Measurements from ENCODE around the gene CREB3L2. TPM values are rescaled to one million over a fixed set of nuclear protein-coding genes. Genes with fewer than 3 reads are reported as not detected.

The CREB3L2 gene
- total RNA-seq, 1 experiment from 2014 or later = 49.8 TPM

GRCh38 chr7:137962491-137962874, 39.4 kb downstream of the CREB3L2 start:
- ChIA-PET POLR2A (no interaction called here), CTCF (no interaction called here), RAD21 (ENCODE audit: low non-redundant PET in 1 of 2, low total read pairs in 2 of 2, uncharacterized antibody in 2 of 2, unreplicated experiment in 2 of 2) (no interaction called here)
- DNase-seq (ENCODE audit: low read depth, low spot score) = no peak
- no peaks in the 10 kb centered on the region for H3K27me3 ChIP-seq (ENCODE audit: insufficient read depth, low read length)
- TF ChIP-seq MAX (IDR thresholded peaks at IDR 0.05) = no peak
- no peak for TF ChIP-seq RAD21 (IDR thresholded peaks at IDR 0.05; ENCODE audit: low read depth)
- no peak for TF ChIP-seq CEBPB (IDR thresholded peaks at IDR 0.05; ENCODE audit: low read depth)
- no peak for TF ChIP-seq ZNF274 (IDR thresholded peaks at IDR 0.05; ENCODE audit: low read depth, low read length)
- H3K9me2 ChIP-seq (ENCODE audit: insufficient read depth) = no peaks in the 10 kb centered on the region
- no peaks in the 10 kb centered on the region for H3K9me3 ChIP-seq (ENCODE audit: control insufficient read depth in 1 of 2, insufficient read depth in 1 of 2, low read depth in 1 of 2, low read length in 2 of 2)
- no TSS peak for BruUV-seq (replicated peaks)
- intact Hi-C loops (cut with micrococcal nuclease) = no loop called here
- H3K27ac ChIP-seq (ENCODE audit: low read depth, low read length) = no peak overlapping the region
- no peak for ATAC-seq
- H3K79me2 ChIP-seq (ENCODE audit: insufficient read depth, low read length) = peaks cover 2% of the 10 kb centered on the region; the same call in 1 of the 2 replicates
- H3K4me2 ChIP-seq (ENCODE audit: low read length) = no peak overlapping the region
- no peaks in the 10 kb centered on the region for H3K36me3 ChIP-seq (ENCODE audit: control insufficient read depth in 1 of 2, insufficient read depth in 2 of 2, low read length in 2 of 2)
- peaks cover 0 to 15% of the 10 kb centered on the region in 2 experiments; a peak in 3 of 4 replicates for H3K4me1 ChIP-seq (ENCODE audit: control insufficient read depth in 1 of 2, insufficient read depth in 2 of 2, low read length in 2 of 2)
- H3K4me3 ChIP-seq (replicated peaks in 1 of 2; ENCODE audit: low read depth in 1 of 2, low read length in 2 of 2) = no peak overlapping the region
- H2AFZ ChIP-seq (ENCODE audit: low read depth, low read length, poor library complexity, severe bottlenecking) = no peak overlapping the region
- H4K20me1 ChIP-seq (ENCODE audit: insufficient read depth) = no peaks in the 10 kb centered on the region
- H3K9ac ChIP-seq (ENCODE audit: low read length) = no peak overlapping the region

- Histone ChIP-seq H3K4me3 (replicated peaks in 1 of 2; ENCODE audit: low read depth in 1 of 2, low read length in 2 of 2) (no peak overlapping the region), H3K27me3 (ENCODE audit: insufficient read depth, low read length) (no peaks in the 10 kb centered on the region), H3K4me1 (ENCODE audit: control insufficient read depth in 1 of 2, insufficient read depth in 2 of 2, low read length in 2 of 2) (peaks cover 0 to 10% of the 10 kb centered on the region in 2 experiments; a peak in 1 of 4 replicates), H4K20me1 (ENCODE audit: insufficient read depth) (no peaks in the 10 kb centered on the region), H3K27ac (ENCODE audit: low read depth, low read length) (no peak overlapping the region), H2AFZ (ENCODE audit: low read depth, low read length, poor library complexity, severe bottlenecking) (no peak overlapping the region), H3K9ac (ENCODE audit: low read length) (no peak overlapping the region), H3K9me2 (ENCODE audit: insufficient read depth) (no peaks in the 10 kb centered on the region), H3K9me3 (ENCODE audit: control insufficient read depth in 1 of 2, insufficient read depth in 1 of 2, low read depth in 1 of 2, low read length in 2 of 2) (no peaks in the 10 kb centered on the region), H3K36me3 (ENCODE audit: control insufficient read depth in 1 of 2, insufficient read depth in 2 of 2, low read length in 2 of 2) (no peaks in the 10 kb centered on the region), H3K4me2 (ENCODE audit: low read length) (no peak overlapping the region), H3K79me2 (ENCODE audit: insufficient read depth, low read length) (peaks cover 2% of the 10 kb centered on the region; the same call in 1 of the 2 replicates)
- ChIA-PET RAD21 (ENCODE audit: low non-redundant PET in 1 of 2, low total read pairs in 2 of 2, uncharacterized antibody in 2 of 2, unreplicated experiment in 2 of 2) (no interaction called here), POLR2A (no interaction called here), CTCF (no interaction called here)
- ATAC-seq (no peak), DNase-seq (ENCODE audit: low read depth, low spot score) (no peak)
- no TSS peak for BruUV-seq (replicated peaks)
- intact Hi-C loops (cut with micrococcal nuclease) = no loop called here
- TF ChIP-seq CTCF (IDR thresholded peaks at IDR 0.05 in 2 of 3, conservative IDR thresholded peaks at IDR 0.05 in 1 of 3; ENCODE audit: borderline replicate concordance in 1 of 3, insufficient read depth in 1 of 3, low read depth in 2 of 3, low read length in 2 of 3) (no peak), JUND (IDR thresholded peaks at IDR 0.05) (no peak), SIN3A (IDR thresholded peaks at IDR 0.05; ENCODE audit: low read depth) (no peak), EZH2phosphoT487 (IDR thresholded peaks at IDR 0.05; ENCODE audit: borderline replicate concordance) (no peak), ZNF274 (IDR thresholded peaks at IDR 0.05; ENCODE audit: low read depth, low read length) (no peak), SRF (IDR thresholded peaks at IDR 0.05; ENCODE audit: low read depth) (no peak)
Measured at GRCh38 chr7:137961200-137962177, 40.4 kb downstream of the CREB3L2 start.

All from HCT116 (cell line).